H9 (cell line): ENCODE results near the gene KICS2. TPM values are rescaled to one million over a fixed set of nuclear protein-coding genes. Genes with fewer than 3 reads are reported as not detected.

ENCODE experiments used
- DNase-seq: peaks from one replicate; pipeline ENCODE4 v3.0.0-alpha.2; 2017
- H2AFZ ChIP-seq: one replicate; pipeline ENCODE4 v1.6.1; 2013; ENCODE audit warnings: mild to moderate bottlenecking, low read length, control low read depth, moderate library complexity
- H2AK5ac ChIP-seq: 2 replicates; pipeline ENCODE4 v1.6.1; 2013; ENCODE audit warnings: low read length, control low read depth, mixed read lengths; ENCODE audit not compliant: insufficient read length
- H2BK120ac ChIP-seq: one replicate; pipeline ENCODE4 v1.6.1; 2013; ENCODE audit warnings: low read depth, mild to moderate bottlenecking, low read length, control low read depth, inconsistent platforms; ENCODE audit not compliant: poor library complexity, severe bottlenecking
- H2BK12ac ChIP-seq: 2 replicates; pipeline ENCODE4 v1.6.1; 2013; ENCODE audit warnings: low read length, control low read depth, mixed read lengths, low read depth; ENCODE audit not compliant: insufficient read length
- H2BK15ac ChIP-seq: 2 replicates; pipeline ENCODE4 v1.6.1; 2013; ENCODE audit warnings: low read depth, low read length, control low read depth
- H2BK20ac ChIP-seq: one replicate; pipeline ENCODE4 v1.6.1; 2013; ENCODE audit warnings: low read depth, mild to moderate bottlenecking, low read length, control low read depth, inconsistent platforms; ENCODE audit not compliant: poor library complexity, severe bottlenecking
- H2BK5ac ChIP-seq: 2 replicates; pipeline ENCODE4 v1.6.1; 2013; ENCODE audit warnings: low read length, control low read depth, mixed read lengths; ENCODE audit not compliant: insufficient read length
- H3K14ac ChIP-seq: 2 replicates; pipeline ENCODE4 v1.6.1; 2013; ENCODE audit warnings: low read length, control low read depth; ENCODE audit not compliant: insufficient read depth
- H3K18ac ChIP-seq: 2 replicates; pipeline ENCODE4 v1.6.1; 2013; ENCODE audit warnings: low read depth, mild to moderate bottlenecking, mixed read lengths, low read length, control low read depth; ENCODE audit not compliant: insufficient read length
- H3K23ac ChIP-seq: 2 replicates; pipeline ENCODE4 v1.6.1; 2013; ENCODE audit warnings: low read length, control low read depth, mixed read lengths, low read depth; ENCODE audit not compliant: insufficient read length
- H3K23me2 ChIP-seq: 2 replicates; pipeline ENCODE4 v1.6.1; 2013; ENCODE audit warnings: low read depth, mild to moderate bottlenecking, mixed read lengths, low read length, control low read depth; ENCODE audit not compliant: insufficient read length, poor library complexity, severe bottlenecking
- H3K27ac ChIP-seq: 2 replicates; pipeline ENCODE4 v1.5.1; 2013; ENCODE audit warnings: low read length, control low read depth, mixed read lengths, low read depth; ENCODE audit not compliant: insufficient read length
- H3K27me3 ChIP-seq: 2 replicates; pipeline ENCODE4 v1.6.1; 2013; ENCODE audit warnings: low read length, control low read depth, inconsistent platforms; ENCODE audit not compliant: insufficient read depth
- H3K4ac ChIP-seq: 2 replicates; pipeline ENCODE4 v1.6.1; 2013; ENCODE audit warnings: low read depth, mild to moderate bottlenecking, control low read depth, inconsistent platforms, low read length, moderate library complexity
- H3K4me1 ChIP-seq: 2 replicates; pipeline ENCODE4 v1.6.1; 2013; ENCODE audit warnings: low read length, control low read depth, inconsistent platforms; ENCODE audit not compliant: insufficient read depth
- H3K4me2 ChIP-seq: 2 replicates; pipeline ENCODE4 v1.6.1; 2013; ENCODE audit warnings: low read length, control low read depth, mixed read lengths; ENCODE audit not compliant: insufficient read length, insufficient read depth
- H3K56ac ChIP-seq: 2 replicates; pipeline ENCODE4 v1.6.1; 2013; ENCODE audit warnings: low read depth, mild to moderate bottlenecking, mixed read lengths, low read length, control low read depth; ENCODE audit not compliant: insufficient read length
- H3K79me1 ChIP-seq: 2 replicates; pipeline ENCODE4 v1.6.1; 2013; ENCODE audit warnings: low read depth, mild to moderate bottlenecking, moderate library complexity, low read length, control low read depth, inconsistent platforms; ENCODE audit not compliant: insufficient read depth, poor library complexity, severe bottlenecking
- H3K79me2 ChIP-seq: 2 replicates; pipeline ENCODE4 v1.6.1; 2013; ENCODE audit warnings: low read length, control low read depth, inconsistent platforms; ENCODE audit not compliant: insufficient read depth
- H3K9ac ChIP-seq: 2 replicates; pipeline ENCODE4 v1.6.1; 2013; ENCODE audit warnings: low read length, control low read depth, mixed read lengths; ENCODE audit not compliant: insufficient read length; ENCODE audit errors: extremely low read depth
- H3K9me3 ChIP-seq: one replicate; pipeline ENCODE4 v1.6.1; 2013; ENCODE audit warnings: low read depth, low read length, inconsistent platforms; ENCODE audit not compliant: control insufficient read depth
- H3T11ph ChIP-seq: one replicate; pipeline ENCODE4 v1.6.1; 2013; ENCODE audit warnings: mild to moderate bottlenecking, low read length, control low read depth, inconsistent platforms
- H4K20me1 ChIP-seq: one replicate; pipeline ENCODE4 v1.6.1; 2013; ENCODE audit not compliant: control insufficient read depth, insufficient read length, insufficient read depth
- H4K5ac ChIP-seq: 2 replicates; pipeline ENCODE4 v1.6.1; 2013; ENCODE audit warnings: low read depth, mild to moderate bottlenecking, mixed read lengths, low read length, control low read depth; ENCODE audit not compliant: insufficient read length
- H4K8ac ChIP-seq: replicated peaks from 2 replicates; pipeline ENCODE4 v1.6.1; 2013; ENCODE audit warnings: low read length, control low read depth, mixed read lengths, low read depth; ENCODE audit not compliant: insufficient read length
- H4K91ac ChIP-seq: 2 replicates; pipeline ENCODE4 v1.6.1; 2013; ENCODE audit warnings: low read depth, mild to moderate bottlenecking, moderate library complexity, mixed read lengths, low read length, control low read depth; ENCODE audit not compliant: insufficient read length
- H3K27ac Mint-ChIP-seq, 3 experiments: 2 replicates in 2 of 3; 3 replicates in 1 of 3; pipeline ENCODE4 v1.8.0; 2020 to 2021; ENCODE audit warnings: mixed read lengths in 3 of 3, mild to moderate bottlenecking in 1 of 3, moderate library complexity in 1 of 3
- H3K27me3 Mint-ChIP-seq: 2 replicates; pipeline ENCODE4 v1.8.0; 2021; ENCODE audit warnings: low read depth, mild to moderate bottlenecking, moderate library complexity, mixed read lengths
- H3K36me3 Mint-ChIP-seq, 3 experiments: 2 replicates in 2 of 3; 3 replicates in 1 of 3; pipeline ENCODE4 v1.8.0; 2020 to 2021; ENCODE audit warnings: low read depth in 3 of 3, mixed read lengths in 3 of 3; ENCODE audit not compliant: insufficient read depth in 1 of 3
- H3K4me1 Mint-ChIP-seq, 2 experiments: 2 replicates each; pipeline ENCODE4 v1.8.0; 2020; ENCODE audit warnings: mixed read lengths in 2 of 2
- H3K4me3 Mint-ChIP-seq, 2 experiments: 2 replicates in 1 of 2; 3 replicates in 1 of 2; pipeline ENCODE4 v1.8.0; 2020 to 2021; ENCODE audit warnings: mild to moderate bottlenecking in 2 of 2, mixed read lengths in 2 of 2, moderate library complexity in 1 of 2
- H3K9me3 Mint-ChIP-seq, 2 experiments: 2 replicates in 1 of 2; 3 replicates in 1 of 2; pipeline ENCODE4 v1.8.0; 2020; ENCODE audit warnings: mild to moderate bottlenecking in 2 of 2, mixed read lengths in 2 of 2, moderate library complexity in 1 of 2
- CTCF ChIP-seq: fragments of 200-600 bp; sonication (generic); conservative IDR thresholded peaks from 3 replicates; pipeline ENCODE4 v1.8.0; 2021; ENCODE audit warnings: antibody characterized with exemption, mild to moderate bottlenecking
- WGBS: extraction: QIAGEN DNeasy Blood & Tissue Kit; methylation state at CpG from one replicate; pipeline ENCODE4 v1.1.7; 2013; ENCODE audit warnings: missing lambda C conversion rate, low lambda C conversion rate, mixed read lengths; ENCODE audit not compliant: insufficient read length; ENCODE audit errors: extremely low coverage; 5-methylcytosine and 5-hydroxymethylcytosine counted together
- total RNA-seq: library from RNA; stranded (reverse); gene quantifications from 2 replicates; pipeline ENCODE4 v1.2.1, GENCODE V29; 2021

KICS2 gene
- total RNA-seq, 1 experiment from 2014 or later: 7.3 TPM

DNA sequence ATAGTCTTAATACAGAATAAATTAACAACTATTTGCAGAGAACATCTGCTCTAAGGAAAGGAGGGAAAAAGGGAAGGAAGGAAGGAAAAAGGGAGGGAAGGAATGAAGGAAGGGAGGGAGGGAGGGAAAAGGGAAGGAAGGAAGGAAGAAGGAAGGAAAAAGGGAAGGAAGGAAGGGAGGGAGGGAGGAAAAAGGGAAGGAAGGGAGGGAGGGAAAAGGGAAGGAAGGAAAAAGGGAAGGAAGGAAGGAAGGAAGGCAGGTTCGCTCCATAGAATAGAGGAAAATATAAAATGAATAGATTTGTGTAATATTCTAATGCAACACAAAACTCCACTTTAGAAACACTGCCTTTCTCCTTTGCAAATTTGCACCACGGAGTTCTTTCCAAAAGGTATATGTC lies 16.6 kb downstream of the KICS2 start:
- H3K9ac ChIP-seq: no peak overlapping the region
- H4K91ac ChIP-seq: no peak overlapping the region
- no peak for TF ChIP-seq CTCF
- H3K27me3 ChIP-seq: no peaks in the 10 kb centered on the region
- H3K4me1 Mint-ChIP-seq: no peaks in the 10 kb centered on the region
- no peak overlapping the region for H3T11ph ChIP-seq
- H3K4me3 Mint-ChIP-seq: no peak overlapping the region
- H3K23ac ChIP-seq: no peak overlapping the region
- H4K8ac ChIP-seq: no peak overlapping the region
- H3K36me3 Mint-ChIP-seq: peaks cover 6 to 16% (median 15%) of the 10 kb centered on the region in 3 experiments
- H4K20me1 ChIP-seq: no peaks in the 10 kb centered on the region
- no peak overlapping the region for H2BK12ac ChIP-seq
- WGBS: no CpG with 5 or more reads among the region's 2 CpGs
- H3K4ac ChIP-seq: no peak overlapping the region
- no peak overlapping the region for H2BK15ac ChIP-seq
- H2BK20ac ChIP-seq: no peak overlapping the region
- no peaks in the 10 kb centered on the region for H3K79me1 ChIP-seq
- no peak overlapping the region for H3K27ac Mint-ChIP-seq
- H3K9me3 Mint-ChIP-seq: peaks cover 2 to 5% of the 10 kb centered on the region in 2 experiments; a peak in 2 of 5 replicates
- no peak overlapping the region for H2BK5ac ChIP-seq
- H3K18ac ChIP-seq: no peak overlapping the region
- H4K5ac ChIP-seq: no peak overlapping the region
- no peak overlapping the region for H3K14ac ChIP-seq
- no peak overlapping the region for H3K27ac ChIP-seq
- no peak overlapping the region for H3K4me2 ChIP-seq
- H2AFZ ChIP-seq: no peak overlapping the region
- no peak for DNase-seq
- no peaks in the 10 kb centered on the region for H3K27me3 Mint-ChIP-seq
- H3K79me2 ChIP-seq: no peaks in the 10 kb centered on the region
- no peak overlapping the region for H2BK120ac ChIP-seq
- no peaks in the 10 kb centered on the region for H3K4me1 ChIP-seq
- no peak overlapping the region for H3K56ac ChIP-seq
- no peaks in the 10 kb centered on the region for H3K9me3 ChIP-seq
- H2AK5ac ChIP-seq: no peak overlapping the region
- no peaks in the 10 kb centered on the region for H3K23me2 ChIP-seq
